HG02588 (cell line): ENCODE results near the gene MFSD6.
"Not testable (repeated sequence)": the region's sequence is repeated elsewhere in the genome, so short reads cannot be mapped to it uniquely, and the experiment has no call there.

Experiments
- ATAC-seq: cut with Tn5 transposase; IDR thresholded peaks from one replicate; pipeline ENCODE4 v1.9.1; 2021; ENCODE audit warnings: mild to moderate bottlenecking, moderate library complexity; ENCODE audit not compliant: unreplicated experiment

MFSD6 gene

DNA sequence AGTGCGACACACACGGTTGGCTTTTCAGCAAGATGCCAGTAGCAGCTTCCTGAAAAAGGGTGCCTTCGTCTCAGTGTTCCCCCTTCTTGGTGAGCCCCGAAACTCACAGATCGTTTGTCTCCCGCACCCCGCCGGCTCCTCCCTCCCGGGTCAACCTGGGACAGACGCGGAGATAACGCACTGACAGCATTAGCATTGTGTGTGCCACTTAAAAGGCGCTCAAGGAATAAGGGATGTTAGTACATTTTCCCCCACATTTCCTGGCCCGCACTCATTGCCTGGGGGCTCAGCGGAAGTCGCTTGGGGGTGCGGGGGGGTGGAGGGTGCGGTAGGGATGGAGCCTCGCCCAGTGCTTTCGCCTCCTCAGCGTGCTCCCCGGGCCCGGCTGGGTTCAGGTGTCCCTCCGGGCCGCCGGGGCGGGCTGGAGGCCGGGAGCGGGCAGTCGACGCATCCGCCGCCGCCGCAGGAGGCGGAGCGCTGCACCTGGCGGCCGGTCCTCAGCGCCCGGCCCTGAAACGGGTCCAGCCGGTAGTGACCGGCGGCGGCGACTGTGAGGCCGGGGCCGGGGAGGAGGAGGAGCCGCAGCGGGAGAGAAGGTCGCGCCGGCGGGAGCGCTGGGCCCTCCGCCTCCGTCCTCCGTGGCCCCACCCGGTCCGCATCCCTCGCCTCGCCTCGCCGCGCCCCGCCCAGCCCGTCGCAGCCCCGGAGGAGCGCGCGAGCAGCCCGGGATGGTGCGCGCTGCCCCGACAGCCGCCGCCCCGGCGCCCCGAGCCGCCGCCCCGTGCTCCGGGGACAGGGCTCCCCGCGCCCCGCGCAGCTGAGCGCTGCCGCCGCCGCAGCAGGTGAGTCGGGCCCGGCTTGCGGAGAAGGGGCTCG, at the start of gene MFSD6:
TSS of gene MFSD6 (plus strand) at position 694 of the 876 bp plus-strand sequence. CDS start 27,675 bp downstream, outside the sequence.
- peak; percentile 67 for ATAC-seq

- ATAC-seq = not testable (repeated sequence)
These were observed 49.3 kb upstream of the MFSD6 start for GRCh38 chr2:190358655-190359448.

- ATAC-seq = no peak
These were observed 47.6 kb upstream of the MFSD6 start for GRCh38 chr2:190360561-190360960.

DNA sequence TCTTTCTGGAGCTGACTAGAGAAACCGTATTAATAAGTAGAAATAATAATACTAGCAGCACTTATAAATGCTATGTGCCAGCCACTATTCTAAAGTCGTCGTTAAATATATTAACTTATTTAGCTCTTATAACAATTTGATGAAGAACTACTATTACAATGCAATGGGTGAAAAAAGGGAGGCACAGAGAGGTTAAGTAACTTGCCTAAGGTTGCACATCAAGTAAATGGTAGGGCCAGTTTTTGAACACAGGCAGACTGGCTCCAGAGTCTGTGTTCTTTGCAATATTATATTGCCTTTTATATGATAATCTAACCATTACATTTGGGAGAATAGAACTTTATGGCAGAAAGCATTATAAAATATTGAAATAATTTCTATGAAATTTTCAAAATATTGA, 47.2 kb upstream of the MFSD6 start:
- ATAC-seq = no peak

DNA sequence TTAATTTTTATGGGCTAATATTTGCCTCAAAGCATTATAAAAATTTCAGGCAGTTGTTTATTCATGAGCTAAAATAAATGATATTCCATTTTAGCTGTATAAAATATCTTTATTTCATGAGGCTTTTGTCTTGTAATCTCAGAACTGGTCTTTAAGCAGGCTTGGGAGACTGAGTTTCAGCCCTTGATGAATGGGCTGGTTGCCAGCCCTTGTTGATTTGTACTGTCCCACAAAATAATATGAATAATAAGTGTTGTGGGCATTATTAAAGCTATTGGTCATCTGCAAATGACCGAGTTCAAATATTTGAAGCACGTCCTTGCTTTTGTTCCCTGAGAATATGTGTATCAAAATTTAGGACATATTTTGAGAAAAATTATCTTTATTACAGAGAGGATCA, 46.6 kb upstream of the MFSD6 start:
- ATAC-seq = no peak

DNA sequence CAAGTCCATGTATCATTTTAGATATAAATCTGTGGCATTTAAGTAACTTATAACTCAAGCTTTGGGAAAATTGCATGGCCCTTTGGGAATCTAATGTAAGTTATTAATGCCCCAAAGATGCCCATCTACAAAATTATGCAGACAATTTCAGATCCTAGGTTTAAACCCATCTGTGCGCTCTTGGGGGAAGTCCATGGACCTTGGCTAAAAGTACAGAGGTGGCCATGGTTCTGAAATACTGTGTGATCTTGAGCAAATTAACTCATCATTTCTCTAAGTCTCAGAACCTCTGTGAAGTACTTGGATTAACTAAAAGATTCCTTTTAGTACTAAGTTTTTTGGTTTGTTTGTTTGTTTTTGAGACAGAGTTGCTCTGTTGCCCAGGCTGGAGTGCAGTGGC, 45.3 kb upstream of the MFSD6 start:
- ATAC-seq = no peak

- no peak for ATAC-seq
These were observed 42.5 kb upstream of the MFSD6 start for GRCh38 chr2:190365499-190366204.

DNA sequence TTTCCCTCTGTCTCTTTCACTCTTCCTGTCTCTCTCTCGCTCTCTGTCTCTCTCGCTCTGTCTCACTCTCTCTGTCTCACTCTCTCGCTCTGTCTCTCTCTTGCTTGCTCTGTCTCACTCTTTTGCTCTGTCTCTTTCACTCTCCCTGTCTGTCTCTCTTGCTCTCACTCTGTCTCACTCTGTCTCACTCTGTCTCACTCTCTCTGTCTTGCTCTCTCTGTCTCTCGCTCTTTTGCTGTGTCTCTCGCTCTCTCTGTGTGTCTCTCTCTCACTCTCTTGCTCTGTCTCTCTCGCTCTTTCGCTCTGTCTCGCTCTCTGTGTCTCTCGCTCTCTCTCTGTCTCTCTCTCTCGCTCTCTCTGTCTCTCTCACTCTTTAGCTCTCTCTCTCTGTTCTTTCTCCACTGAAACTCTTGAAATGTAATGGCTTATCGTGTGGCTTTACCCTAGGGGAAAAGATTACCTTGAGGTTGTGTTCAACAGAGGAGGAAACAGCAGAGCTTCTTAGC, 41.9 kb upstream of the MFSD6 start:
- no peak for ATAC-seq

DNA sequence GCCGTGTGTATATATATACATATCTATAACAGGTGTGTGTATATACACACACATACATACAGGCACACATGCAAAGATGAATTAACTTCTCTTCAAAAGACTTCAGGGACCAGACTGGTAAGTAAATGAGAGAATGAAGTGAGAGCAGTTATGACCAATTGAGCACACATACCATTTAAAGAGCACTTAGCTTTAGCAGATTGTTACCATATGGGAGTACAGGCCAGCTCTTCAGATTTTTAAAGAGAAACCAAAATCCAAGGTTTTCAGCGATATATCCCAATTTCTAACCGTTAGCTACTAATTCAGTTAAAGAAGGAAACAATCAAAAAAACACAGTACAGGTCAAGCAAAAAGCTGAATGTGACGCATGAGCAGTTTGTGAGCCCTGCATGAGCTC, 41.1 kb upstream of the MFSD6 start:
- ATAC-seq = no peak

DNA sequence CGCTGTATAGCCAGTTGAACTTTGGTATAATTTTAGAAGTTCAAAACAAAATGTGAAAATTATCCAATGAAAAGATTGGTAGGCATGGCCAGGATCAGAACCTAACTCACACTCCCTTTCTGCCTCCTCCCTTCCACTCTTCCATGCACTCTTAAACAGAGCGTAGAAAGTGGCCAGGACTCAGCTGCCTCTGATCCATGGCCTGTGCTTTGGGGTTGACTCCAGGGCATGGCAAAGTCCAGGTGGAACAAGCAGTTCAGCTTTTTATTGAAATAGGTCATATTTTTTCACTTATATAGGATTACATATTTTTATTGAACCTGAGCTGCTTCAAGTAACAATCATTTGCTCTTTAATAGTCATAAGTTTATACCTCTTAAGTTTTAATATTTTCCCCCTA, 38.5 kb upstream of the MFSD6 start:
- no peak for ATAC-seq

- no peak for ATAC-seq
These were observed 32.1 kb upstream of the MFSD6 start for GRCh38 chr2:190376083-190376482.

DNA sequence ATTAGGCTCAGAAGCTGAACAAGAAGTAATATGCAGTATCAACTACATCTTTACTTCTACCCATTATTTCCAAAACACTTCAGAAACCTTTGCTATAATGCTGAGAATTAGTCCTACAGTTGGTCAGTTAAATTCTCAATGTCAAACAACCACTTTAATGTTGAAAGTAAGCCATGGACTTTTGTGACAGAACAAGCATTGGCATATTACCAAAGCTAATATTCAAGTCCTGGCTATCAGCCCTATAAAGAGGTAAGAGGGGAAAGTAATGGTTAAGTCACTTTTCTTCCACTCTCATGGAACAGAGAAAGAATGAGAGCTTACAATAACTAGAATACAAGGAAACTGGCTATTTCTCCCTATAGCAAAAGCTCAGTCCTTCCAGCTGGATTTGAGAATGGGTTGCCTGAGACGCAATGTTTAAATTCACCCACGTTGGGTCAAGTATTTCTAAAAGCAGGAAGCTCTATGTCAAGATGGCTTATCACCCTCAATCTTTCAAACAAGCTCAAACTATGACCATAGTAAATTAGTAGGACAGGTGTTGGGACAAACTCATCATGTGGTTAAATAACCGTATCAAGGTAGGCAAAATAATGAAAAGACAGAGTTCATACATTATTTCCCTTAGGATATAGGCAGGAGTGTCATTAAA, 31.4 kb upstream of the MFSD6 start:
- ATAC-seq = no peak

DNA sequence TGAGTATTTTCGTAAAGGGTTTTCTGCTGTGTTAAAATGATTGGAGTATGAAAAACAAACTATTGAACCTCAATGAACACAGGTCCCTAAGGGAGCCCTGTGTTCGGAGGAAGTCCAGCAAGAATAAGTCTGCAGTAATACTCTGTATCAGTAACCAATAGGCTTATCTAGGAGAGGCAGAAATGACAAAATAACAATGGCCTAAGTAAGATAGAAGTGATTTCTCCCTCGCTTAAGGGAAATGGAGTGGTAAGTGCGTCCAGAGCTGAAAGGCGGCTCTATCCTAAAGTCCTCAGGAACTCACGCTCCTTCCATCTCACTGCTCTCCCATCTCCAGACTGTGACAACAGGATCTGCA, 29.3 kb upstream of the MFSD6 start:
- no peak for ATAC-seq

- no peak for ATAC-seq
These were observed 28.7 kb upstream of the MFSD6 start for GRCh38 chr2:190379249-190379964.

DNA sequence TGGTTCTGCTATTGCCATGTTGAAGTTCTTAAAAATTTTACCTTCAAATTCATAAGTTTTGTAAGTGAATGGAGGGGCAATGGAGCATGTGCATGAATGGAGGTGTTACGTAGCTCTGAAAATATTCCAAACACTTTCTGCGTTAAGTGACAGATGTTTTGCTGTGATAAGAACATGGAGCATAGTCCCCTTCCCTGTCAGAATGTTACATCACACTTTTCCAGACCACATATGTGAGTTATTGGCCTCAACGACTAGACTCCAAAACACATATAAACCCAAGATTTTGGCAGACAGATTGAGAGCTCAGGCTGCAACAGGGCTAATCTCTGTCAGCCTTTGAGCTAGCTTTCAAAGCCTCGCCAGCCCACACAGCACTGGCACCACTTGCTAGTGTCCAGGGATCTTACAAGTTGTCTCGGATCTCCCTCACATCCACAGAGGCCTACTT, 27.2 kb upstream of the MFSD6 start:
- ATAC-seq = no peak

DNA sequence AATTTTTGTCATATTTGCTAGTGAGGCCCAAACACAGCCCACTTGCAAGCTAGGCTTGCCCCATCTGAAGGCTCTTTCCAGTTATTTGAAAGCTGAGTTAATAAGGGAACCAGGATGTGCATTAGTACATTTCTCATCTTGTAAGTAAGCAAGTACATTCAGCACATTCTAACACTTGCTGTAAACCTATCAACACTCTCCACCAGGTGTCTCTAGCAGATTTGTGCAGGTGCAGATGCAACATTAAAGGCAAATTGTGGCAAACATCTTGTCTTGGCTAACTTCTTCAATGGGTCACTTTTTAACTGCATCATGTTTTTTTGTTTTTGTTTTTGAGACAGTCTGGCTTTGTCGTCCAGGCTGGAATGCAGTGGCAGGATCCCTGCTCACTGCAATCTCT, 25.3 kb upstream of the MFSD6 start:
- no peak for ATAC-seq

DNA sequence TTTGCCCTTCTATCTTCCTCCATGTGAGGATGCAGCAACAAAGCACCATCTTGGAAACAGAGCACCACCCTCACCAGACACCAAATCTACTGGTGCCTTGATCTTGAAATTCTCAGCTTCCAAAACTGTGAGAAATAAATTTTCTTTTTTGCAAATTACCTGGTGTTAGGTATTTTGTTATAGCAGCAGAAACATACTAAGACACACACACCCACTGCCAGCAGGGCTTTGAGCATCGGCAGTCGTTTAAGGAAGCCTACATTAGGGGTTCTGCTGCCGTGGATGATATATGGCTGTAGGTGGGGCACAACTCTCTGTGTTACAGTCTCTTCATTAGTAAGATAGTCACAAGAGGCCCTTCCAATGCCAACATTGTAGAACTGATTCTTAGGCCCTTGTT, 20.7 kb upstream of the MFSD6 start:
- no peak for ATAC-seq

DNA sequence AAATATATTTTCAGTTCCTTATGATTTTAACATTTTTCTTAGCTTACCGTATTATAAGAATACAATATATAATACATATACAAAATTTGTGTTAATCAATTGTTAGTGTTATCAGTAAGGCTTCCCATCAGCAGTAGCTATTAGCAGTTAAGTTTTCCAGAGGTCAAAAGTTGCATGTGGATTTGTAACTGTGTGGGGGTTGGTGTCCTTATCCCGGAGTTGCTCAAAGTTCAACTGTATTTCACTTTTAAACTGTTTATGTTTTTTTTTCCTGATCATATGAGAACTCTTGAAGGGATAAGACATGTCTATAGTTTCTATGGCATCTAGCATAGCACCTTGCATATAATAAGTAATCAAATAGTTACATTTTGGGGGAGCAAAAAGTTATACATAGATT, 11.9 kb upstream of the MFSD6 start:
- no peak for ATAC-seq

GRCh38 chr2:190402986-190403603, 5.1 kb upstream of the MFSD6 start:
- no peak for ATAC-seq

GRCh38 chr2:190404487-190404886, 3.7 kb upstream of the MFSD6 start:
- no peak for ATAC-seq
